ENCODE measurements around the gene SMPD4. TPM values are rescaled to one million over a fixed set of nuclear protein-coding genes. Genes with fewer than 3 reads are reported as not detected.
"Not testable (repeated sequence)": the region's sequence is repeated elsewhere in the genome, so short reads cannot be mapped to it uniquely, and the experiment has no call there.

Gene SMPD4
- 10 to 100 TPM; 50.3 to 82.2 (median 62.3) TPM for polyA plus RNA-seq (ENCODE audit: insufficient read length in 4 of 4)

- DNase-seq (ENCODE audit: low read depth in 4 of 4, low spot score in 2 of 4): peak; percentile 78 to 95 (median 90)
These were observed at the start of gene SMPD4 for GRCh38 chr2:130181325-130181879. TSS of gene SMPD4 (minus strand) at chr2:130181602. CDS start at chr2:130176592, 5,010 bp downstream.

- DNase-seq (ENCODE audit: low read depth in 4 of 4, low spot score in 2 of 4): not testable (repeated sequence)
These were observed 49.5 kb upstream of the SMPD4 start for GRCh38 chr2:130230907-130231306.

DNA sequence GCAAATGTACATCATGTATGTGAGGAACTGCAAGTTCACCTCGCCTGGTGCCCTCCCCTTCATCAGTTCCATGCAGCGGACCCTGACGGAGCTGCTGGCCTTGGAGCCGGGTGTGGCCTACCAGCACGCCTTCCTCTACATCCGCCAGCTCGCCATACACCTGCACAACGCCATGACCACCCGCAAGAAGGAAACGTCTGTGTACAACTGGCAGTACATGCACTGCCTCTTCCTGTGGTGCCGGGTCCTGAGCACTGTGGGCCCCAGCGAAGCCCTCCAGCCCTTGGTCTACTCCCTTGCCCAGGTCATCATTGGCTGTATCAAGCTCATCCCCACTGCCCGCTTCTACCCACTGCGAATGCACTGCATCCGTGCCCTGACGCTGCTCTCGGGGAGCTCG is 49.0 kb upstream of the SMPD4 start:
- DNase-seq (ENCODE audit: low read depth in 4 of 4, low spot score in 2 of 4): not testable (repeated sequence)

- DNase-seq (ENCODE audit: low read depth in 4 of 4, low spot score in 2 of 4): not testable (repeated sequence)
These were observed 47.7 kb upstream of the SMPD4 start for GRCh38 chr2:130229161-130229510.

DNA sequence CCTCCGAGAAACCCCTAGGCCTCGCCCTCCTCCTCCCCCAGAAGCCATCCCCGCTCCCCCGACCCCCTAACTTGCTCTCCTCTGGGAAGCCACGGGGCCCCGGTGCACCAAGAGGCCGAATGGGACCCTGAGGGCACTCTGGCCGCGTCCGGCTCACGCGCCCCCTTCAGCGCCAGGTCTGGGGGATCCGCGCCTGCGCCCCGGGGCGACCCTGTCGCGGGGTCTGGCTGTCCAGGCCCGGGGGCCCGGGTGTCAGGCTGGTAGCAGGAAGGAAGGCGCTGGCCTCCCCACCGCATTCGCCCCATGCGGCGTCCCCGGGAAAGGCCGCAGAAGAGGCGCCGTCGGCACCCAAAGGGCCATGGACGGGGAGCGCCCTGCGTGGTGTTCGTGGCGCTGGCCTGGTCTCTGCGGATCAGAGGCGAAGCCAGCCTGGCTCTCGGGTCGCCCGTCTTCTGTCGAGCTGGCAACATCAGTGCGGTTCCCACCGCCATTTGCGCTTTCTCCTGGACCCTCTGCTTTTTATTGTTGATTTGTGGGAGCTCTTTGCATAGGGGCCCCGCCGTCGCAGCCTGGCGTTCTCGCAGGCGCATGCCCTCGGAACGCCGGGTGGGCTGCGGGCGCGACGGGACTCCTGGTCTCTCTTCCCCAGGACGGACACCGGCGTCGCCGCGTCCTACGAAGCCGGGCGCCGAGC is 47.2 kb upstream of the SMPD4 start:
- not testable (repeated sequence) for DNase-seq (ENCODE audit: low read depth in 4 of 4, low spot score in 2 of 4)

DNA sequence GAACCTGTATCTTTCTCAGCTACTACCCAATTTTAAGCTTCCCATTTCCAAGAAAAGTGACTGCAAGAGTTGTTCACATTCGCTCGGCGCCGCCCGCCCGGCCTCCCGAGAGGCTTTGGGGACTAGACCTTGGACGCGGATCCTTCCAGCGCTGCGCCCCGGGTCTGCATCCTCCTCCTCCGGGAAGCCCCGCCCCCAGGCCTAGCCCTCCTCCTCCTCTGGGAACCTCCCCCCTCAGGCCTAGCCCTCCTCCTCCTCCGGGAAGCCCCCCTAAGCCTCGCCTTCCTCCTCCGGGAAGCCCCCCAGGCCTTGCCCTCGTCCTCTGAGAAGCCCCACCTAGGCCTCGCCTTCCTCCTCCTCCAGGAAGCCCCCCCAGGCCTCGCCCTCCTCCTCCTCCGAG is 46.6 kb upstream of the SMPD4 start:
- not testable (repeated sequence) for DNase-seq (ENCODE audit: low read depth in 4 of 4, low spot score in 2 of 4)

DNA sequence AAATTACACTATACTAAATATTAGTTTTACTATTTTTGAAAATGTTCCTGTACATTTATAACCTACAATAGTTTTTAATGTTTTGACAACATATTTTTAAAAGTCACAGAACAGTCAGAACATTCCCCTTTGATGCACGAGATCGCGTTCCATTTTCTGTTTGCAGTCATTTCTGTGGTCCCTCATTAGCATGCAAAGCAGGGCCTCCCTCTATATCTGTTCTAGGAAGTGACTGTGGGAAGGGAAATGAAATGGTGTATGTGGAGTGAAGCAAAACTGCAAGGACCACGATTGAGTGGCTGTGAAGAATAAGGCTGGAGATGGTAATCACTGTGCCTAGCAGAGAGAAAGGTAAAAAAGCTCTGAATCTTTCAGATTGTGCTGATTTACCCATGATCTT is 41.1 kb upstream of the SMPD4 start:
- DNase-seq (ENCODE audit: low read depth in 4 of 4, low spot score in 2 of 4): not testable (repeated sequence)

DNA sequence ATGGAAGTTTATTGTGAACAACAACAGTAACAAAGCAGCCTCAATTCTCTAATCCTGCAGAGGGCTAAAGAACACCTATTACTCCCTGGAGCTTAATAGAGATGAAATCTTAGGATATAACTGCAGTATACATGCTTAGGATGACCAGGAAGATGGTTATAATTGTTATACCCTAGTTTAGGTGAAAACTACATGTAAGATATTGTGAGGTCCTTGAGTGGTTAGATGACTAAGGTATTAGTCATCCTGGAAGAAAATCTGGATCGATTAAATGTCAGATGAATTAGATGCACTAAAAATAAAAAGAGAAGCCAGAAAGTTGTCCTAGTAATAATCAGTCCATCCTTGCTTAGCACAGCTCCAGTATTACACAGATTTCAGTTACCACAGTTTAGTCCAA is 39.1 kb upstream of the SMPD4 start:
- DNase-seq (ENCODE audit: low read depth in 4 of 4, low spot score in 2 of 4): not testable (repeated sequence)

DNA sequence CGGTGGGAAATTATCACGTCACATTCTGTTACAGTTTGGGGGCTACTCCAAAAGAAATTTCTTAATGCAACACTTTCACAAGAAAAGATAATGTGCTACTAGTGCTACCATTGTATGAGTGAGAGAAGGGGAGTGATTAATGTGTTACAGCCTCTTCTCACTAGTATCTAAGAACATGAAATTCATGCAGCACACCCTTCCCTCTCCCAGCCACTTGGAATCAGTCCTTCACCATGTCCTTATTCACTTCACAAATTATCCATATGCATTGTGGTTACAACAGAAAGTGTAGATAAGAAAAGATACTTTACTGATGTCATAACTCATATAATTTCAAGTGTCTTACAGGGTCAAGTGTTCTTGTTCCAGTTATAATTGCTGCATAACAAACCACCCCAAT is 37.7 kb upstream of the SMPD4 start:
- not testable (repeated sequence) for DNase-seq (ENCODE audit: low read depth in 4 of 4, low spot score in 2 of 4)

DNA sequence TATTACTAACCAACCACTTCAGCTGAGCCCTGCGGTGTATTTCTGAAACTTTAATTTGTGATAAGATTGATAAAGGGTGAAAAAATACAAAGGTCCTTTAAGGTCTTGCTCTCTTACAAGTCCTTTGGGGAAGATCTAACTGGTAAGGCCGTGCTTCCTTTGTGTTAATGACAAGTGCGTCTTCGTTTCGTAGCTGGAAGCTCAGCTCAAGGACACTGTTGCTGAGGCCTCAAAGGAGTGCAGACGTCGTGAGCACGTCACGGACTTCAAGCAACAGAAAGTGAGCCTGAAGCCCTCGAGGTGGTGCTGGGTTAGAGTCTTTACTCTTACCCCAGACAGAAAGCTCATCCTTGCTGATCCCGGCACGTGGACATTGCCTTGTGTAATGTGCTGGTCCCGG is 25.6 kb upstream of the SMPD4 start:
- not testable (repeated sequence) for DNase-seq (ENCODE audit: low read depth in 4 of 4, low spot score in 2 of 4)

- DNase-seq (ENCODE audit: low read depth in 4 of 4, low spot score in 2 of 4): not testable (repeated sequence)
These were observed 21.7 kb upstream of the SMPD4 start for GRCh38 chr2:130203150-130203549.

- DNase-seq (ENCODE audit: low read depth in 4 of 4, low spot score in 2 of 4): not testable (repeated sequence)
These were observed 21.1 kb upstream of the SMPD4 start for GRCh38 chr2:130202518-130202917.

GRCh38 chr2:130198343-130198742 is 16.9 kb upstream of the SMPD4 start, which contains the start of gene TUBA3E:
TSS of gene TUBA3E (minus strand) at chr2:130198439. CDS start at chr2:130198360, 79 bp downstream.
- DNase-seq (ENCODE audit: low read depth in 4 of 4, low spot score in 2 of 4): no peak

- not testable (repeated sequence) for DNase-seq (ENCODE audit: low read depth in 4 of 4, low spot score in 2 of 4)
These were observed 14.7 kb upstream of the SMPD4 start for GRCh38 chr2:130196052-130196451.

DNA sequence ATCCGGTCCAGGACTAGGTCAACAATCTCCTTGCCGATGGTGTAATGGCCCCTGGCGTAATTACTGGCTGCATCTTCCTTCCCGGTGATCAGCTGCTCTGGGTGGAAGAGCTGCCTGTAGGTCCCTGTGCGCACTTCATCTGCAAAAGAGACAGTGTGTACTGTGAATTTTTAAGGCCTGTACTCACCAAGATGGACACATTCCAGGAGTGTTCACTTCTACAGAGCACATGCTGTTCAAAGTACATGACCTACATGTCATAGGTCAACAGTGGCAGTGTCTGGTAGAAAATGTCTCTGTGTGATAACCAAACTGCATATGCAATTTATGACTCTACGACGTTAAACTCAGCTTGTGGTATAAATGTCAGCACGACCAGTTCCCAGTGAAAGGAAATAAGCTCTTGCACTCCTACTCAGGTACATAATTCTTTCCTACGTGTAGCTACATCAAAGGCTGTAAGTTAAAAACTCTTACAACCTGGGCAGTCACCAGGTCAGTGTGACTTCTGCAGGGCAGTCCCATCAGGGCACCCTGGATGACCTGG is 13.8 kb upstream of the SMPD4 start:
- DNase-seq (ENCODE audit: low read depth in 4 of 4, low spot score in 2 of 4): not testable (repeated sequence)

DNA sequence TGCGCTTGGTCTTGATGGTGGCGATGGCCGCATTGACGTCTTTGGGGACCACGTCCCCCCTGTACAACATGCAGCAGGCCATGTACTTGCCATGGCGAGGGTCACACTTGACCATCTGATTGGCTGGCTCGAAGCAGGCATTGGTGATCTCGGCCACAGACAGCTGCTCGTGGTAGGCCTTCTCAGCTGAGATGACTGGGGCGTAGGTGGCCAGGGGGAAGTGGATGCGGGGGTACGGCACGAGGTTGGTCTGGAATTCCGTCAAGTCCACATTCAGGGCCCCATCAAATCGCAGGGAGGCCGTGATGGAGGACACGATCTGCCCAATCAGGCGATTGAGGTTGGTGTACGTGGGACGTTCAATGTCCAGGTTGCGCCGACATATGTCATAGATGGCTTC is 12.4 kb upstream of the SMPD4 start:
- DNase-seq (ENCODE audit: low read depth in 4 of 4, low spot score in 2 of 4): not testable (repeated sequence)

GRCh38 chr2:130192451-130192850 is 11.0 kb upstream of the SMPD4 start:
- not testable (repeated sequence) for DNase-seq (ENCODE audit: low read depth in 4 of 4, low spot score in 2 of 4)

DNA sequence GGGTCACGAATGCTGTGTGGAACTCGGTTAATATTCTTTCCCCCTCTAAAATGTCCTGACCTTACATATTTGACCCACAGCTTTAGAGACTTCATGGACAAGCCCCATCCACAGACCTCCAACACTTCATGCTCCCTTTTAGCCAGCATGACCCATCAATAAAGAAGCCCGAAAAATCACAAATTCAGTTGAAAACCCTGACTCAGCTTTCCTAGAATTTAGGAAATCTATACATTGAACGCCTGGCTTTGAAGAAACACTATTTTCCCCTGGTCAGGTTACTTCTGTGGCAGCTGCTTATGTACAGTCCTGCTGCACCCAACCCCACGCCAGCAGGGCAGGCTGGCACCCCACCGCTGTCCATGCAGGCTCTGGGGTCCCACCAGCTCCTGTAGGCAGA is 9.9 kb upstream of the SMPD4 start:
- DNase-seq (ENCODE audit: low read depth in 4 of 4, low spot score in 2 of 4): not testable (repeated sequence)

GRCh38 chr2:130190237-130190636 is 8.8 kb upstream of the SMPD4 start:
- no peak for DNase-seq (ENCODE audit: low read depth in 4 of 4, low spot score in 2 of 4)

DNA sequence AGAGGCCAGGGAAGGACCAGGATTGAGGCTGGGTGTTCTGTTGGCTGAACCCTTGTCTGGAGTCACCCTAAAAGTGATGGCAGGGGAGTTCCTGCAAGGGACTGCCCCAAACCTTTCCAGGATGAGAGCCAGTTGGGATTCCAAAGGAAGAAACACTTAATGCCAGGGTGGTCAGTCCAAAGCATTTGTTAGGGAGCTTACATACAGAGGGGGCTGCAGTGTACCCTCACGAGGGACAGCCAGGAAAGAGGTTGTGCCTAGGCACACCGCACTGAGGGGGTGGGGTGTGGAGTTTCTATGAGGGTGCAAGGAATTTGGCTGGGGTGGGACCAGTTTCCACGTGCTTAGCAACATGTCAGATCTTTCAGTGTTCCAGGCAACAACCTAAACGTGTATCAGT is 7.6 kb upstream of the SMPD4 start:
- DNase-seq (ENCODE audit: low read depth in 4 of 4, low spot score in 2 of 4): not testable (repeated sequence)

DNA sequence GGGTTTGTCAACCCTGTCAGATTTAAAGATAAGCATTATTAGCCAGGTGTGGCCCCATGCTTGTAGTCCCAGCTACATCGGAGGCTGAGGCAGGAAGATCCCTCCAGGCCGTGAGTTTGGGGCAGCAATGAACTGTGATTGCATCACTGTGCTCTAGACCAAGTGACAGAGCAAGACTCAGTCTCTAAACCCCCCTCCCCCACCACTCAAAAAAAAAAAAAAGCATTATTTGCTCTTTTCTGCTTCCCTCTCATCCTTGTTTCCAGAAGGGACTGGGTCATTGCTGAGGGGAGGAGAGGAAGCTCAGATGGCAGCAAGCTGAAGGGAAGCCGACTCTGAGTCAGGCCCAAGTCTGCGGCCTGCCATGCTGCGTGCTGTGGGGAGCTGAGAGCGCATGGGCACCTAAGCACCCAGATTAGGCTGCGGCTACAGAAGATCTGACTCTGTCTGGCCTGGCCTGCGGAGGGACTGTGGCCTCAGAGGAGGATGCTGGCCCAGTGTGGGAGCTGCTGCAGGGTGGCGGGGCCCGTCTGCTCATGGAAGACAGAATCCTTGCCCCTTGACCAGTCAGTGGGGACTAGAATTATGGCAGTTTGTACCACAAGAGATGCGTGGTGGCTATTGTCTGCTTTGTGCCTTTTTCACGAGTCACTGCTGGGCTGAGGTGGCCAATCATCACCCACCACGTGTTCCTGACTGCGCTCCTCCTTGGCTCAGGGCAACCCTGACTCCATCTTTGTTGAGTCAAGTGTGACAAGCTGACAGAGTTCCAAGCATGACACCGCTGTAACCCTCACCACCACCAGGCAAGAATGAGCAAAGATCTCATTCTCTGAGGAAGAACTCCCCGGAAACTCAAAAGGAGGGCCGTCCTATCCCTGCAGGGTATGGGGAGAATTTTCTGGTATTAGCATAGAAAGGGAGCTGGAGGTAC is 6.7 kb upstream of the SMPD4 start:
- DNase-seq (ENCODE audit: low read depth in 4 of 4, low spot score in 2 of 4): not testable (repeated sequence)
